Ishikawa (cell line): ENCODE results near the gene RPUSD4.

Experiments used
- CEBPB ChIP-seq: IDR thresholded peaks from 2 replicates; pipeline ENCODE4 v1.6.1; 2012
- CREB1 ChIP-seq: IDR thresholded peaks from 2 replicates; pipeline ENCODE4 v1.6.1; 2012; ENCODE audit warnings: low read depth
- EGR1 ChIP-seq: IDR thresholded peaks from 2 replicates; pipeline ENCODE4 v1.6.1; 2012
- EP300 ChIP-seq: IDR thresholded peaks from 2 replicates; pipeline ENCODE4 v1.6.1; 2012; ENCODE audit warnings: borderline replicate concordance
- FOXM1 ChIP-seq: IDR thresholded peaks from 2 replicates; pipeline ENCODE4 v1.6.1; 2012; ENCODE audit warnings: low read depth, borderline replicate concordance
- NFIC ChIP-seq: IDR thresholded peaks from 2 replicates; pipeline ENCODE4 v1.6.1; 2012
- RAD21 ChIP-seq: IDR thresholded peaks from 2 replicates; pipeline ENCODE4 v1.6.1; 2012; ENCODE audit warnings: low read depth
- REST ChIP-seq: IDR thresholded peaks from 2 replicates; pipeline ENCODE4 v1.6.1; 2012; ENCODE audit warnings: low read depth, mild to moderate bottlenecking
- TAF1 ChIP-seq: IDR thresholded peaks from 2 replicates; pipeline ENCODE4 v1.6.1; 2012; ENCODE audit warnings: low read depth, mild to moderate bottlenecking
- TCF12 ChIP-seq: IDR thresholded peaks from 2 replicates; pipeline ENCODE4 v1.6.1; 2012; ENCODE audit warnings: low read depth
- TEAD4 ChIP-seq: IDR thresholded peaks from 2 replicates; pipeline ENCODE4 v1.6.1; 2012
- USF1 ChIP-seq: IDR thresholded peaks from 2 replicates; pipeline ENCODE4 v1.6.1; 2012
- YY1 ChIP-seq: IDR thresholded peaks from 2 replicates; pipeline ENCODE4 v1.6.1; 2012; ENCODE audit warnings: low read depth

DNA sequence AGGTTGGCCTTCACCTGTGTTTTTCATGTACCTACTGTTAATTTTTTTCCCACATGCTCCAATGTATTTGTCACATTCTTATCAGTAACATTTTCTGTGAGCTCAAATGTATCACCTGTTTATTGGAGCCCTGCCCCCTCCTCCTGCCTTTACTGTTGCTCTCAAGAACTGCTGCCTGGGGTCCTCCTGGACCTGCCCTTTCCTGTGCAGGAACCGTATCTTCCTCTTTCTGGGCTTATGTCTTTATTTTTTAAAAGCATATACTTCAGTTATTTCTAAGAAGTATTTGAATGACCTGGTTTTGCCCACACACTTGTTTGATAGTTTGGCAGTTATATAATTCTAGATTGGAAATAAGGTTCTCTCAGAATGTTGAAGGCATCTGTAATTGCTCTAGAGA, 6.0 kb upstream of the RPUSD4 start:
- TF ChIP-seq EP300 (no peak), TAF1 (no peak), NFIC (no peak), RAD21 (no peak), FOXM1 (no peak), TCF12 (no peak), USF1 (no peak), CEBPB (no peak), EGR1 (no peak), TEAD4 (no peak), YY1 (no peak), REST (no peak), CREB1 (no peak)
